ENCODE measurements around the gene PHACTR4. TPM values are rescaled to one million over a fixed set of nuclear protein-coding genes. Genes with fewer than 3 reads are reported as not detected.
A peak's percentile ranks its signal among the peaks of the same experiment; 100 is the strongest.

Gene PHACTR4
- total and polyA plus RNA-seq, 9 of the 15 experiments (the other 6 are each of a cell fraction or from before 2014, with no cell fraction given): 6.4 to 43.6 (median 14.2) TPM

- TF ChIP-seq ZNF316 (IDR thresholded peaks at IDR 0.05): no peak
- no peak for TF ChIP-seq U2AF2 (optimal IDR thresholded peaks at IDR 0.05; ENCODE audit: low read depth, low read length)
- TF ChIP-seq ZBTB9 (CRISPR knock-in tag; IDR thresholded peaks at IDR 0.05): no peak; the same call in 1 of the 2 replicates
- no peak for TF ChIP-seq ARID3A (IDR thresholded peaks at IDR 0.05; ENCODE audit: borderline replicate concordance, low read depth, low read length)
- no peak for TF ChIP-seq HNRNPK (IDR thresholded peaks at IDR 0.05; ENCODE audit: low read depth, low read length, poor library complexity, severe bottlenecking)
- peak; percentile 33; the same call in 1 of the 2 replicates for TF ChIP-seq CREB1 (IDR thresholded peaks at IDR 0.05)
- no peak for TF ChIP-seq CREB1 (CRISPR knock-in tag; IDR thresholded peaks at IDR 0.05)
- 0 out of 2 replicates have a peak, but pooled peaks have one; percentile 49 for TF ChIP-seq ZNF395 (CRISPR knock-in tag; IDR thresholded peaks at IDR 0.05)
- no peak; the same call in 1 of the 2 replicates for TF ChIP-seq STAT6 (CRISPR knock-in tag; IDR thresholded peaks at IDR 0.05)
- TF ChIP-seq CREBBP (IDR thresholded peaks at IDR 0.05; ENCODE audit: low read depth, low read length): no peak
- TF ChIP-seq ZNF384 (IDR thresholded peaks at IDR 0.05; ENCODE audit: low read depth, low read length): no peak
- 0 out of 4 replicates have a peak, but pooled peaks of 1 of the 2 experiments have one; percentile 8 for TF ChIP-seq ETV6 (IDR thresholded peaks at IDR 0.05; ENCODE audit: borderline replicate concordance in 1 of 2, low read depth in 2 of 2, low read length in 1 of 2)
- TF ChIP-seq ETV6 (CRISPR knock-in tag; IDR thresholded peaks at IDR 0.05; ENCODE audit: borderline replicate concordance): no peak
- TF ChIP-seq FOSL1 (tag; conservative IDR thresholded peaks at IDR 0.05): 0 out of 2 replicates have a peak, but pooled peaks have one; percentile 6
- TF ChIP-seq HDAC3 (IDR thresholded peaks at IDR 0.05; ENCODE audit: borderline replicate concordance, partially characterized antibody): no peak
- TF ChIP-seq MAX (CRISPR knock-in tag; IDR thresholded peaks at IDR 0.05): no peak
- TF ChIP-seq ZNF41 (CRISPR knock-in tag; conservative IDR thresholded peaks at IDR 0.05): peak; percentile 65; the same call in 1 of the 2 replicates
- TF ChIP-seq ARNT (IDR thresholded peaks at IDR 0.05): peak in 1 of 2 experiments; percentile 62; a peak in 1 of 4 replicates
- TF ChIP-seq SNIP1 (IDR thresholded peaks at IDR 0.05; ENCODE audit: low read depth): no peak
- TF ChIP-seq MEIS2 (IDR thresholded peaks at IDR 0.05; ENCODE audit: partially characterized antibody): no peak
- TF ChIP-seq GABPB2 (CRISPR knock-in tag; conservative IDR thresholded peaks at IDR 0.05): peak; percentile 83; the same call in 1 of the 2 replicates
Observed at GRCh38 chr1:28509705-28510272, 140.2 kb downstream of the PHACTR4 start (continued).

Data from K562 (cell line).